Activated CD8-positive, alpha-beta memory T cell treated with anti-CD3 and anti-CD28 coated beads for 36 hours (primary cell): Measurements from ENCODE around the gene WDR26. TPM values are rescaled to one million over a fixed set of nuclear protein-coding genes. Genes with fewer than 3 reads are reported as not detected.
"Not testable (repeated sequence)": the region's sequence is repeated elsewhere in the genome, so short reads cannot be mapped to it uniquely, and the experiment has no call there.

Experiments
- CTCF ChIA-PET: fragments of 350-600 bp; sonication (Branson Sonifier 250); formaldehyde crosslinking; loops from one replicate; lab custom pipeline; 2021; ENCODE audit warnings: antibody characterized with exemption; lab: Charles Lee
- POLR2A ChIA-PET: fragments of 350-600 bp; sonication (Branson Sonifier 250); formaldehyde crosslinking; loops from one replicate; lab custom pipeline; 2021; ENCODE audit warnings: antibody characterized with exemption; lab: Charles Lee
- total RNA-seq, 2 experiments: library from RNA; stranded (reverse); gene quantifications; one replicate each; pipeline ENCODE4 v1.2.3, GENCODE V29; 2021

The WDR26 gene
- total RNA-seq, result 10 to 100 TPM; 71.5 to 72.9 TPM

DNA sequence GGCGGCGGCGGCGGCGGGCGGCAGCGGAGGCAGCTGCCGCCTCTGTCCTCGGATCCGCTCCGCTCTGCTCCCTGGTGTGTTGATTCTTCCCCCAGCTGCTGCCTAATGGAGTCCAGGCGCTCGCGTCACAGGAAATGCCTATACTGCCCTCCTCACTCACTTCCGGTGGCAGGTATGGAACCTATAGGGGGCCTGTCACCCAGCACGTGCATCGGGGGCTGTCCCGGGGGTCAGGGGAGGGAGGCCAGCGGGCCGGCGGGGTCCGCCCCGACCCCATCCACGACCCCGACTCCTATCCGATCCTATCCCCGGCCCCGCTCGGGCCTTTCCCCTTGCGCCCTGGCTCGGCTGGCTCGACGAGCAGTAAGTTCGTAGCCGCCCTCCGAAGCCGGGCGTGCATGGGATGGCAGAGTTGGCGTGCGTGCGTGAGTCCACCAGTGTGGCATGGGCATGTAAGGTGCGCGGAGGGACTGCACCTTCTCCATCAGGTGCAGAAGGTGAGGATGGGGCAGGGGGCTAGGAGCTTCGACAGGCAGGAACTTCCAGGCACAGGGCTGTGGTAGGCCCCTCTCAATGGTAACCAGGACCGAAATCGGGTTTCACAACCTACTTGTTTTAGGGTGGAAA lies at the start of gene WDR26:
TSS of gene WDR26 (minus strand) at position 107 of the 627 bp plus-strand sequence.
- CTCF ChIA-PET, result interaction anchor here (1.0 kb wide), 1 partner anchor 23 kb away, joined by 3 read pairs; no protein-coding TSS in a partner anchor
- POLR2A ChIA-PET, result interaction anchor here (0.5 to 0.9 kb wide), 3 partner anchors 12 to 1874 kb away, joined by 3 to 4 read pairs (median 3); partner anchors contain the start of gene LIN9

DNA sequence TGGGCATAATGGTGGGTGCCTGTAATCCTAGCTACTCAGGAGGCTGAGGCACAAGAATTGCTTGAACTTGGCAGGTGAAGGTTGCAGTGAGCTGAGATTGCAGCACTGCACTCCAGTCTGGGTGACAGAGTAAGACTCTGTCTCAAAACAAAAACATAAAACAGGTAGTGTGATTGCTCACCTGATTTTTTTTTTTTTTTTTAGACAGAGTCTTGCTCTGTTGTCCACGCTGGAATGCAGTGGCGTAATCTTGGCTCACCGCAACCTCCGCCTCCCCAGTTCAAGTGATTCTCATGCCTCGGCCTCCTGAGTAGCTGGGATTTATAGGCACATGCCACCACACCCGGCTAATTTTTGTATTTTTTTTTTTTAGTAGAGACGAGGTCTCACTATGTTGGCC lies 48.6 kb upstream of the WDR26 start:
- CTCF ChIA-PET, POLR2A ChIA-PET: not testable (repeated sequence)

DNA sequence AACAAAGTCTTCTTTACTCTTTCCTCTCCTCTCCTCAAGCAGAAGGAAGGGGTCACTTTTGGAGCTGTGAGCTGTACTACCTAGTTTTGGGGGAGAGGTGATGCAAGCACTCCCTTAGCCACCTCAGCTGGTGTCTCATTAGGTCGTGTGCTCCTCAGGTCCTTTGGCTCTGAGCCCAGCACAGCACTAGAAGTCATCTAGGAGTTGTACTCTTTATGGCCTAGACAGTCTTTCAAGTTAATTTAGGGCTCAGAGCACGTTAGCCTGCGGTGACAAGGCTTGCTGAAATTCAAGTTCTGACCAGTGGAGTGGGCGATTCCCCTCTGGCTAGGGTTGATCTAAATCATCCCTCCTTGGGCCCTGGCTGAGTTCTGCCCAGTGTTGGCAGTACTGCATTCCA lies 48.0 kb upstream of the WDR26 start:
- ChIA-PET POLR2A (no interaction called here), CTCF (no interaction called here)

DNA sequence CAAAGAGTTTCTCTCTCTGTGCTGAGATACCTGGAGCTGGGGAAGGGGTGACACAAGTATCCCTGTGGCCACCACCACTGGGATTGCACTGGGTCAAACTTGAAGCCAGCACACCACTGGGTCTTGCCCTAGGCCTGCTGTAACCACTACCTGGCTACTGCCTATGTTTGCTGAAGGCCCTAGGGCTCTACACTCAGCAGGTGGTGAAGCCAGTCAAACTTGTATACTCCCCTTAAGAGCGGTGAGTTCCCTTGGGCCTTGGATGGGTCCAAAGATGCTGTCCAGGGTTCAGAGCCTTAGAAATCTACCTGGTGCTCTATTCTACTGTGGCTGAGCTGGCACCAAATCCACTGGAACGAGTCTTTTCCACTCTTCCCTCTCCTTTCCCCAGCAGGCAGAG lies 47.0 kb upstream of the WDR26 start:
- ChIA-PET POLR2A (no interaction called here), CTCF (no interaction called here)

DNA sequence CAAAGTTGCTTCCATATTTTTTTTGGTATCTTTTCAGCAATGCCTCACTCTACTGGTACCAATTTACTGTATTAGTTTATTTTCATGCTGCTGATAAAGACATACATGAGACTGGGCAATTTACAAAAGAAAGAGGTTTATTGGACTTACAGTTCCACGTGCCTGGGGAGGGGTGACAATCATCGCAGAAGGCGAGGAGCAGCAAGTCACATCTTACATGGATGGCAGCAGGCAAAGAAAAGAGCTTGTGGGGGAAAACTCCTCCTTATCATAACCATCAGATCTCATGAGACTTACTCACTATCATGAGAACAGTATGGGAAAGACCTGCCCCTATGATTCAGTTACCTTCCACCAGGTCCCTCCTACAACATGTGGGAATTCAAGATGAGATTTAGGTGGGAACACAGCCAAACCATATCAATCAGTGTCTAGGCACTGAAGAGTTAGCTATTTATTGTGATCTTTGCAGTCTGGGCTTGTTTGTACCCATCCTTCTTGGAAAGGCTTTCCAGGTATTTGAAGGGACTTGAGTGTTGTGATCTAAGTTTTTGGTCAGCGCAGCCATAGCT lies 46.4 kb upstream of the WDR26 start:
- POLR2A ChIA-PET, result interaction anchor here (0.7 kb wide), 1 partner anchor 16 kb away, joined by 3 read pairs; no protein-coding TSS in a partner anchor
- CTCF ChIA-PET, result not testable (repeated sequence)

DNA sequence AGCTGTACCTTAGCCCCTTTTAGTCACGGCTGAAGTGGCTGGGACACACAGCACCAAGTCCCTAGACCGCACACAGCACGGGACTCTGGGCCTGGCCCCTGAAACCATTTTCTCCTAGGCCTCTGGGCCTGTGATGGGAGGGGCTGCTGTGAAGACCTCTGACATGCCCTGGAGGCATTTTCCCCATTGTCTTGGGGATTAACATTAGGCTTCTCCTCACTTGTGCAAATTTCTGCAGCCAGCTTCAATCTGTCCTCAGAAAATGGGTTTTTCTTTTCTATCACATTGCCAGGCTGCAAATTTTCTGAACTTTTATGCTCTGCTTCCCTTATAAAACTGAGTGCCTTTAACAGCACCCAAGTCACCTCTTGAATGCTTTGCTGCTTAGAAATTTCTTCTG lies 45.6 kb upstream of the WDR26 start:
- CTCF ChIA-PET, result not testable (repeated sequence)
- POLR2A ChIA-PET, result interaction anchor here (0.7 kb wide), 1 partner anchor 16 kb away, joined by 3 read pairs; no protein-coding TSS in a partner anchor

DNA sequence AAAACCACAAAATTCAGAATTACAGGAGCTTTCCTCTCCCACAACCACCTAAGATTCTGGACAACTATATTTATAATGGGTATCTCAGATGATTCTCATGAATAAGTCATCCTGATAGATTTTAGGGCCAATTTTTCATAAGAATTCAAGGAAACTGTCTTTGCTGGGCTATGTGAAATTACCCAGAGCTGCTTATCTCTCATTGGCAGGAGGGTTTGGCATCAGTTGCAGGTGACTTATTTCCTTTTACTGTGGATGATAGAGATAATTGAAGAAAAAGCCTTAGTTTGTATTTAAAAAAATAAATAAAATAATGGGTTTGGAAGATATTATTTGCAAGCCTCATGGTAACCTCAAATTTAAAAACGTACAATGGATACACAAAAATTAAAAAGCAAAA lies 38.2 kb upstream of the WDR26 start:
- CTCF ChIA-PET, result no interaction called here
- POLR2A ChIA-PET, result interaction anchor here (0.6 kb wide), 1 partner anchor 715 kb away, joined by 3 read pairs; no protein-coding TSS in a partner anchor

DNA sequence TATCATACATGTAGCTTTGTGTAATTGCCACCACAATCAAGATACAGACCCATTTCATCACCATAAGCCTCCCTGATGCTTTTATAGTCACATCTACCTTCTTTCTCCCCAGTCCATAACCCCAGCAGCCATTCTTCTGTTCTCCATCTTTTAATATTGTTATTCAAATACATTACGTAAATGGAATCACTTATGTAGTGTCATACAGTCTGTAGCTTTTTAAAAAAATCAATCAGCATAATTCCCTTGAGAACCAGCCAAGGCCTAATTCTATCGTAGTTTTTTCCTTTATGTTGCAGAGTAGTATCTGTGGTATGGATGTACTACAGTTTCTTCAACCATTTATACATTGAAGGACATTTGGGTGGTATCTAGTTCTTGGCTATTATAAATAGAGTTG lies 31.6 kb upstream of the WDR26 start:
- CTCF ChIA-PET, result no interaction called here
- POLR2A ChIA-PET, result no interaction called here

DNA sequence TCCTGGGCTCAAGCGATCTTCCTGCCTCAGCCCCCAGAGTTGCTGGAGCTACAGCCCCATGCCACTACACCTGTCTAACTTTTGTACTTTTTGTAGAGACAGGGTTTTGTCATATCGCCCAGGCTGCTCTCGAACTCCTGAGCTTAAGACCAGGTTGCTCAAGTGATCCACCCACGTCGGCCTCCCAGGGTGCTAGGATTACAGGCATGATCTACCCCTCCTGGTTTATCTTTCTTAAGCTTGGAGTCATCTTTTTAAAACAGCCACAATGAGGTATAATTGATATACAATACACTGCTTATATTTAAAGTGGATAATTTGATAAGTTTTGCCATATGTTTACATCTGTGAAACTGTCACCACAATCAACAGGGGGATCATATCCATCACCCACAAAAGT lies 25.4 kb upstream of the WDR26 start:
- POLR2A ChIA-PET, result no interaction called here
- CTCF ChIA-PET, result interaction anchor here (1.0 kb wide), 1 partner anchor 39 kb away, joined by 3 read pairs; no protein-coding TSS in a partner anchor

DNA sequence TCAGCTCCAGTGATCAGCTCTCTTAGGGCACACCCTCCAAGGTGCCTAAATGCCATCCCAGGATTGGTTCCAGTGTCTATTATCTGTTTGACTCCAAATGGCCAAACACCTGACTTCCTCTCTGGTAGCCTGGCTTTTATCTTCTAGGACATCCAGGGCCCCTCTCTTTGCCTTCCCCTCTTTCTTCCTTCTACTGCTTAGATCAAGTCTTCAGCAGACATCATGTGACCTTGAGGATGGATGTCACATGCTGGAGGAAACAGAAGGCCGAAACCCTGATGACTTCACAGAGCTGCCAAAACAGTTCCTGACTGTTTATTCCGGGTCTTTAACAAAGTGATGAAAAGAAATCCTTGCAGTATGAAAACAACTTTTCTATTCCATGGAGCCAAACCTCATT lies 24.4 kb upstream of the WDR26 start:
- ChIA-PET POLR2A (interaction anchor here (0.7 kb wide), 2 partner anchors 26 to 655 kb away, joined by 3 to 5 read pairs; no protein-coding TSS in a partner anchor), CTCF (interaction anchor here (0.7 to 1.0 kb wide), 3 partner anchors 40 to 132 kb away, joined by 3 read pairs; no protein-coding TSS in a partner anchor)

DNA sequence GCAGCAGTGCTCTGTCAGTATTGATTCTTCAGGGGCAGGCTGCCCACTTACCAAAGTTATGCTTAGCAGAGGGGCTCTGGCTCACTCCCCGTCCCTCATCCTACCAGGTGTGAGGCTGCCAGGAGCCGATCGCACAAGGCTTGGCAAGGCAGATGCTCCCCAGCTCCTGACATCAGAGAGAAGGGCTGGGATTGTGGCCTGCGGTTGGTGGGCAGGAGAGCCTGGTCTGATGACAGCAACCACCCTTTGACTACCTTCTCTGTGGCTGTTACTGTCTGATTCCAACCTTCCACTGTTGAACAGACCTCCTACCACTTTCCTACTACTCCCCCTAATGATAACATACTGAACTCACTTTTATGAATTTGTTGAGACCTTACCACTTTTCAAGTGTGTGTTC lies 23.7 kb upstream of the WDR26 start:
- ChIA-PET CTCF (interaction anchor here (1.1 to 1.5 kb wide), 4 partner anchors 20 to 70 kb away, joined by 3 to 10 read pairs (median 4); partner anchors contain the start of gene WDR26), POLR2A (no interaction called here)

DNA sequence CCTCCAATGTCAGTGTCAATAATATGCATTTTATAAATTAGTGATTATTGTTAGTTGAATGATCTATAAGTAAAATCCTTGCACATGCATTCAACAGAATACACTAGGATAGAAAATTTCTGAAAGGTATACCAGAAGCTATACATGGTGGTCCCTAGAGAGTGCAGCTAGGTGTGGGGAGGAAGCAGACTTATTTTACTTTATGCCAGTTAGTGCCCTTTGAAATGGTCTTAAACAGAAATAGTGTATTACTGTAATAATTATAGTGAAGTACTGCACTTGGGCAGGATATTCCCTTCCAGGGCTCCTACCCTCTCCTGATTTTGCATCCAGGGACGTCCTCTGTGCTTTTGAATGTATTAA lies 23.2 kb upstream of the WDR26 start:
- POLR2A ChIA-PET, result no interaction called here
- CTCF ChIA-PET, result interaction anchor here (0.7 to 1.5 kb wide), 11 partner anchors 19 to 716 kb away, joined by 3 to 10 read pairs (median 3); partner anchors contain the start of gene WDR26

DNA sequence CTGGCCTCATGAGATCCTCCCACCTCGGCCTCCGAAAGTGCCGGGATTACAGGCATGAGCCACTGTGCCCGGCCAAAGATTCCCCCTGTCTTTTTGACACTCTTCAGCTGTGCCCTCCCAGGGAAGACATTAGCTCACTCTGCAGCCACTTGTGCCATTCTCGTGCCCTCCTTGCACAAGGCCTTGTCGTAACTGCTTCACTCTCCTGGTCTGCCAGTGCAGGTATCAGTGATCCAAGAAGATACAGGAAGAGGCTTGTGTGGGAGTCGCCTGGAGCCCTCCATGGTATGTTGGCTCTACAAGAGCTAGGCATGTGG lies 22.0 kb upstream of the WDR26 start:
- POLR2A ChIA-PET, result no interaction called here
- CTCF ChIA-PET, result interaction anchor here (1.1 to 1.4 kb wide), 4 partner anchors 8 to 334 kb away, joined by 3 read pairs; no protein-coding TSS in a partner anchor

DNA sequence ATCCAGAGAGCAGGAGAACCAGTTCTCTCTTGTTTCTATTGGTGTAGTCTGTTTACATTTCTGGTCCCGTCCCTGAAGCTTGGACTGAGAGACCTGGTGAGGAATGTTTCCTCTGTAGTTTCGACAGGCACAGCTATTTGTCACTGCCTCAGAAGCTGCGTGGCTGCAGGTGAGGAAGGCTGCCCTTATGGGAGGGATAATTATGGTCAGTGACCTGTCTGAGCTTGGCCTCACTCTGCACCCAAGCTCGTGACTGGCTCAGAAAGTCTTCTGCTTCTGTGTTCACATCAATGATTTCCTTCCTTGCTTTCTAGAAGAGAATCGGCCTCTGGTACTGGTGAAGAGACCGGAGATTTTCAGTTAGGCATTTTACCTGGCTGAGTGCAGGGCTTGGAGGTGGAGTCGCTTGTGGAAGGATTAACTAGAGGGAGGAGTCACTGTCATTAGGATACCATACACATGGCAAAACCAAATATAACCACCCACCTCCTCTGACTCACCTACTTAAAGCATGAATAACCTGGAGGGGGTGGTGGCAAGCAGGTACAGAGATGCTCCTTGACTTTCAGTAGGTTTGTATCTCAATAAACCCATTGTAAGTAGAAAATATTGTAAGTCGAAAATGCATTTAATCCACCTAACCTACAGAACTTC lies 19.9 kb upstream of the WDR26 start:
- POLR2A ChIA-PET, result no interaction called here
- CTCF ChIA-PET, result interaction anchor here (0.6 kb wide), 2 partner anchors 73 to 103 kb away, joined by 3 to 4 read pairs; no protein-coding TSS in a partner anchor

DNA sequence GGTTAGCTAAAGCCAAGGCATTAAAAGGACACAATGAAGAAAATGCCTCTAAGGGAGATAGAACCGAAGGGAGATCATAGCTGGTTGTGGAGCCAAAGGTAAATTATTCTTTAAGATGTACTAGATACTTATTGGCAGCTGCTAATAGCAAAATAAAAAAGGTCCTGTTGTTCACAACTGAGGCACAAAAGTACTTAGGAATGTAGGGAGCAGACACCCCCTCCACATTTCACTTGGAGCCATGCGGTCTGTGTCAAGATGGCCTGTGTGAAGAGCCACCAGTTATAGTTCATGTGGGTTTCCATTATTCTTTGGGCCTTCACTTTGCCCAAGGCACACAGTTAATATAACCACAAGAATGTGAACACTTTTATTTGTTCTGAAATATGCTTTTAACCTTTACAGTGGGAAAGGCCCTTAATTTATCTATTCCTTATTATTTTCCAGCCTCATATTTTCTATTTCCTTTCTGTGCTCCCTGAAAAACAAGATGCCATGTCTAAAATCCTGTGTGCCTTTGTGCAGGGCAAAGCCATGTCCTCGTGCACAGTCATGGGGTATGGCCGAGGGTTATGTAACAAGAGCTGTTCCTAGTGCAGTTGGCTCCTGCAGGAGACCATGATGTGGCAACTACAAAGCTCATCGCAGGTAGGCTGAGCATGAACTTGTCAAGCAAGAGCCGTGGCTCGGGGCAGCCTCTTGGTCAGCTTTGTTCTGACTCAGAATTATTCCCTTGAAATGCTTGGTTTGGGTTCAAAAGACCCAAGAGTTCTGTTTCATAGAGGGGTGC lies 16.2 kb upstream of the WDR26 start:
- ChIA-PET POLR2A (no interaction called here), CTCF (no interaction called here)

DNA sequence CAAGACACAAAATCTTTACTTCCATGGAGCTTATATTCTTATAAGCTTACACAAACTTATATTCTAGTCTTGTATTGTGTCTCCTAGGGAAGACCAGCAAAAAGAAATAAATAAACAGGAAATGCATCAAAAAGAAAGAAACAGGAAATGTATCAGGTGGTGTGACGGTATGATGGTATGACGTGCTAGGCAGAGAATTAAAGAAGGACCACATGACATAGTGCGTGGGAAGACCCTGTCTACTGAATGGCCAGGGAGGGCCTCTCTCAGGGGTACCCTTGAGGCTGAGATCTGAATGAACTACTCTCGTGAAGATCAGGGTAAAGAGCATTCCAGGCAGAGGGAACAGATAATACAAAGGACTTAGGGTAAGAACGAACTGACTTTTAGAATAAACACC lies 15.6 kb upstream of the WDR26 start:
- ChIA-PET CTCF (no interaction called here), POLR2A (no interaction called here)

DNA sequence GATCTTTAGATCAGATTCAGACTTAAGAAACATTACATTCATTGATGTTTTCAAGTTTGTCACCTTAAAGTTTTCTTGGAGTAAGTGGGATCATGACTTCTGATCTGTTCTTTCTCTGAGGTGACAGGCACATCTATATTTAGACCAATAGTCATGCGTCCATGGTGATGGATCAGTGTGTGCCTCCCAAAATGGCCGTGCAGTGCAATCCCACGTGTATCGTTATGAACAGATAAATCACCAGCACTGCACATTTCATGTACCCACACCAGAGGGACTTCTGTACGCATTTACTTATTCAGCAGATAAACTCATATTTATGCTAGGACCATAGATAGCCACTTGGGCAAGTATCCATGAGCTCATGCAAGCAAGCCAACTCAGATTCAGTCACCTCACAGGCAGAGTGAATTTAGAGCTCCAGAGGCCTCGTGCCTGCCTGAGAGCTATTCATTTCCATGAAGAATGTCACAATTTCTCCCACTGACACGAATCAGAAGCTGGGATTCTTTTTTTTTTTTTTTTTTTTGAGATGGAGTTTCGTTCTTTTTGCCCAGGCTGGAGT lies 13.9 kb upstream of the WDR26 start:
- ChIA-PET CTCF (interaction anchor here (1.1 kb wide), 1 partner anchor 8 kb away, joined by 3 read pairs; no protein-coding TSS in a partner anchor), POLR2A (no interaction called here)

DNA sequence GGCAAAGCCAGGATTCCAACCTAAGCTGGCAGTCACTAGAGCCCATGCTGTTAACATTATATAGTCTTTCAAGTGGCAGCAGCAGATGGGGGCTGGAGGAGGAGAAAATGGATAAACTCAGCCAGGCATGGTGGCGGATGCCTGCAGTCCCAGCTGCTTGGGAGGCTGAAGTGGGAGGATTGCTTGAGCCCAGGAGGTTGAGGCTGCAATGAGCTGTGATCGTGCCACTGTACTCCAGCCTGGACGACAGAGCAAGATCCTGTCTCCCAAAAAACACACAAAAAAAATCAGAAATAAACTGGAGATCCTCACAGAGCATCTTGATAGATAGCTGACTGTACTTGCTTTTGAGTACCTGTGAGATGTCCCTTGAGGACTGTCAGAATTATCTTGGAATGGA lies 13.4 kb upstream of the WDR26 start:
- CTCF ChIA-PET, result interaction anchor here (1.1 to 1.2 kb wide), 2 partner anchors 9 to 33 kb away, joined by 3 to 4 read pairs; no protein-coding TSS in a partner anchor
- POLR2A ChIA-PET, result interaction anchor here (0.6 kb wide), 1 partner anchor 275 kb away, joined by 3 read pairs; no protein-coding TSS in a partner anchor

DNA sequence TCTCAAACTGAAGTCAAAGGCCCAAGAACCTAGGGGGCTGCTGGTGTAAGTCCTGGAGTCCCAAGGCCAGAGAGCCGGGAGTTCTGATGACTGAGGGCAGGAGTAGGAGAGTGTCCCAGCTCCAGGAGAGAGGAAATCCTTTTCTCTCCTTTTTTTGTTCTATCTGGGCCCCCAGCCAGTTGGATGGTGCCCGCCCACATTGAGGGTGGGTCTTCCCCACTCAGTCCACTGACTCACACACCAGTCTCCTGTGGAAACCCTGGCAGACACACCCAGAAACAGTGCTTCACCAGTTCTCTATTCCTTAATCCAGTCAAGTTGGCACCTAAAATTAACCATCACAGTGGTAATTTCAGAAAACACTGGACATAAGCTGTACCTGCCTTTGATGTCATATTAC lies 12.7 kb upstream of the WDR26 start:
- CTCF ChIA-PET, result interaction anchor here (1.2 kb wide), 1 partner anchor 32 kb away, joined by 4 read pairs; no protein-coding TSS in a partner anchor
- POLR2A ChIA-PET, result interaction anchor here (0.6 to 1.0 kb wide), 2 partner anchors 12 to 274 kb away, joined by 3 to 4 read pairs; partner anchors contain the start of gene WDR26
